CD4-positive, alpha-beta T cell treated with Interleukin-21 for 1 hour (primary cell): ENCODE results near the gene OR10C1.
"Not testable (repeated sequence)": the region's sequence is repeated elsewhere in the genome, so short reads cannot be mapped to it uniquely, and the experiment has no call there.

ENCODE experiments used
- DNase-seq: peaks from one replicate; pipeline ENCODE4 v3.0.0-alpha.2; 2020

The OR10C1 gene

GRCh38 chr6:29439006-29439405, at the start of gene OR10C1:
Gene OR10C1 (plus strand): TSS chr6:29439306. CDS start chr6:29440016, 710 bp downstream.
- DNase-seq = no peak

DNA sequence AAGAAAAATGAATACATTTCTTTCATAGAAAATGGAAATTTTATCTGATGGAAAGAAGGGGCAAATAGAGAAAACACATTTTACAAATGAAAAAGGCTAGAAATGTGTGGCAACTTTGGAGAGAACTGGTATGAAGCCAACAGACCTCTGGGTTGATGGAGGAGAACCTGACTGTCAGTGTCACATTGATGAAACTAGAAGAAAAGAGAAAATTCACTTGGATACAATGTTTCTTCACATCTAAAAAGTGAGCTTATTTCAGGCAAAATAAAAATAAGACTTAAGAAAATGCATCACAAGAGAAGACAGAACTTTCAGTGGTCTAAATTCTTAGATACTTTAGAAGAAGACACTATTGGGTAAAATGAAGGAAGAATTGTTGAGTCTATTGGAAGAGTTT, 43.8 kb upstream of the OR10C1 start, which contains the start of gene OR12D2:
Gene OR12D2, plus strand, starts transcription at position 301 of the 400 bp plus-strand sequence. CDS start 1,069 bp downstream, outside the sequence.
- no peak for DNase-seq

- no peak for DNase-seq
Measured at GRCh38 chr6:29399525-29399924, 39.6 kb upstream of the OR10C1 start.

- DNase-seq = no peak
Measured at GRCh38 chr6:29403801-29404200, 35.3 kb upstream of the OR10C1 start.

DNA sequence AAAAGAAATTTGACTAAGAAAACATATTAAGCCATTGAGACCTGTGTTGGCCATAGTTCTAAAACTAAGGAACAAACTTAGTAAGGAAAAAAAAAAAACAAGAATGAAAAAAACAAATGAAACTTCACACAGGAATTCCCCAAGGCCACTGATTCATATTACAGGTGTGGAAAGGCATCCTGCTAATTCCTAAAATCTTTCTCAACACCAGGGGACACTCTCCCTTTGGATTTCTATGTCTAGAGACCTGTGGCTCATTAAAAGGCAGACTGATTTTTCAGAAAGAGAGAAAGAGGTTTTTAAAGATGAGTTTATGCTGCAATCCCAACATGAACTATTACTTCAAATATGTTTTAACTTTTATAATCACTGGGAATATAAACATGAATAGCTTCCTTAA, 24.5 kb upstream of the OR10C1 start, which contains the start of gene OR12D1:
Gene OR12D1, plus strand, starts transcription at position 341 of the 400 bp plus-strand sequence.
- DNase-seq = no peak

DNA sequence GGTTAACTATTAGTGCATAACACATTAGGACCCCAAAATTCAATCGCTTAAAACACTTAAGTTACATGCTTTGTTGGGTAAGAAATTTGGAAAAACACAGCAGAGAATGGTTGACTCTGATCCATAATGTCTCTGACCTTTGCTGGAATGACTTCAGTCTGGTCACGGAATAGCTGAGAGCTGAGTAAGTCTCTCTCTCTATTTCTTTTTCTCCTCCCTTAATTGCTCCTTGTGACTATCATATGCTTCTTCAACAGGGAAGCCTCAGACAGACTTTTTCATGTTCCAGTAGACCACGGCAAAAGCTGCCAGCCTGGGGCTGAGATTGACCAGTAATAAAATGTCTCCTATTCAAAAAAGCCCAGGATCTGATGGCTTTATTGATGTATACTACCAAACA, 19.6 kb upstream of the OR10C1 start:
- DNase-seq = no peak

- no peak for DNase-seq
Measured at GRCh38 chr6:29424168-29424567, 14.9 kb upstream of the OR10C1 start.

- no peak for DNase-seq
Measured at GRCh38 chr6:29424575-29424974, 14.5 kb upstream of the OR10C1 start.

GRCh38 chr6:29425075-29425474, 14.0 kb upstream of the OR10C1 start:
- no peak for DNase-seq

GRCh38 chr6:29426654-29427053, 12.5 kb upstream of the OR10C1 start:
- no peak for DNase-seq

- DNase-seq = not testable (repeated sequence)
Measured at GRCh38 chr6:29436730-29437129, 2.4 kb upstream of the OR10C1 start.

- no peak for DNase-seq
Measured at GRCh38 chr6:29442719-29443118, 3.6 kb downstream of the OR10C1 start.

DNA sequence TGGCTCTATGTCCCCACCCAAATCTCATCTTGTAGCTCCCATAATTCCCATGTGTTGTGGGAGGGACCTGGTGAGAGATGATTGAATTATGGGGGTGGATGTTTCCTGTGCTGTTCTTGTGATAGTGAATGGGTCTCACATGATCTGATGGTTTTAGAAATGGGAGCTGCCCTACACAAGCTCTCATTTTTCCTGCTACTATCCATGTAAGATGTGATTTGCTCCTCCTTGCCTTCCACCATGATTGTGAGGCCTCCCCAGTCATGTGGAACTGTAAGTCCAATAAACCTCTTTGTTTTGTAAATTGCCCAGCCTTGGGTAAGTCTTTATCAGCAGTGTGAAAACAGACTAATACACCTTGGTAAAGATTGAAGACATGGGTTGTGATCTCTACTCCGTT, 4.9 kb downstream of the OR10C1 start:
- not testable (repeated sequence) for DNase-seq

DNA sequence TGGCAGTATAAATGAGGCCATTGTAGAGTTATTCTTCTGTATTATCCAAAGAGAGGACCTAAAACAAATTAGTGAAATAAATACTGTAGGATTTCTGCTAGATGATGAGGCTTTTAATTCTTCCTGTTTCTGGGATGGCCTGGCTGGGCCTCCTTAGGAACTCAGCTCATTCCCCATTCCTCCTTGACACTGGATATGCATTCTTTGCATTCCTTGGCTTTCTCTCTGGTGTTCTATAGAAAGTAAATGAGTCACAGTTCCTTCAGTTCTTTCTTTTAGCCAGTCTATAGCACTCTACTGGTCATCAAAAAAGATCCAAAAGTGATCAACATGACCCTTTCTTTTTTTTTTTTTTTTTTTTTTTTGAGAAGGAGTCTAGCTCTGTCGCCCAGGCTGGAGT, 8.6 kb downstream of the OR10C1 start:
- DNase-seq = no peak

DNA sequence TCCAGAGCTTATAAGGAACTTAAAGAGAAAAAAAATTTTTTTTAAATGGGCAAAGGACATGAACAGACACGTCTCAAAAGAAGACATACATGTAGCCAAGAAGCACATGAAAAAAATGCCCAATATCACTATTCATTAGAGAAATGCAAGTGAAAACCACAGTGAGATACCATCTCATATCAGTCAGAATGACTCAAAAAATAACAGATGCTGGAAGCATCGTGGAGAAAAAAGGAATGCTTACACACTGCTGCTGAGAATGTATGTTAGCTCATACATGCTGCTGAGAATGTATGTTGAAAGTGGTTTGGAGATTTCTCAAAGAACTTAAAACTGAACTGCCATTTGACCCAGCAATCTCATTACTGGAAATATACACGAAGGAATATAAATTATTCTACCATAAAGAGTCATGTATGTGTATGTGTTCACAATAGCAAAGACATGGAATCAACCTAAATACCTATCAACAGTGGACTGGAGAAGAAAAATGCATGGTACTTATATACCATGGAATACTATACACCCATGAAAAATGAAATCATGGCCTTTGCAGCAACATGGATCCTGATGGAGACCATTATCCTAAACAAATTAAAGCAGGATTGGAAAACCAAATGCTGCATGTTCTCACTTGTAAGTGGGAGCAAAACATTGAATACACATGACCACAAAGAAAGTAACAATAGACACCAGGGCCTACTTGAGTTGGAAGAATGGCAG, 12.5 kb downstream of the OR10C1 start:
- no peak for DNase-seq

GRCh38 chr6:29456971-29457370, 17.9 kb downstream of the OR10C1 start, which contains the start of the genes OR11A1 and OR2H1:
Gene OR11A1 (minus strand): TSS chr6:29457071. CDS start chr6:29427641, 29,430 bp downstream.
Gene OR2H1 (plus strand): TSS chr6:29457155. CDS start chr6:29461770, 4,615 bp downstream.
- DNase-seq = no peak

DNA sequence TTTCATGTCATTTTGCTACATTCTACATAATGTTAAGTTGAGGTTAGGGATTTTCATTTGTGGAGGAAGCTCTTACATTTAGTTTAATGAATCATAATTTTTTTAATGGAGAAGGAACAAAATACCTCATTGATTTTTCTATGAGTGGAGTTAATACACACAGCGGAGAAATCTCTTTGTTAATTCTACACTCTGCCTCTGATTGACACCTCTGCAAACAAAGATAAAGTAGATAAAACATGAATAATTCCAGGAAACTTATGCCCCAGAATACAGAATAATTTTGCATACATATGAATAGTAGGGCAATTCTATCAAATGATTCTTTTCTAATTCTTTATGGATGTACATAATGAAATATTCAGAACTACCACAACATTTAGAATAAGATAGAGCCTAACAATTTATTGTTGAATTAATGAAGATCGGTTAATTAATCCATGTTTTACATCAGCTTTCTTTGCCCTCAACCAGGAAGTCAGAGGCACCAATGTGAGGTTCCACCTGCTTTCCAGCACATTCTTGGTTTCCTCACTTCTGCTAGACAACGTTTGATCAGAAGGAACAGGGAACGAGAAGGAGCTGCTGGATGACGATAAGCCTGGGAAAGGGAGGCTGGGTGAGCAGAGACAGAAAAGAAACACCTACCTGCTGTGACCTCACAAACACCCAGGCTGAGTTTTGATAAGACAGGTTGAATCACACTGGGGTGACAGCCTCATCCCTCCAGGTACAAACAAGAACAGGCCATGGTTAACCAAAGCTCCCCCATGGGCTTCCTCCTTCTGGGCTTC, 22.1 kb downstream of the OR10C1 start:
- no peak for DNase-seq

DNA sequence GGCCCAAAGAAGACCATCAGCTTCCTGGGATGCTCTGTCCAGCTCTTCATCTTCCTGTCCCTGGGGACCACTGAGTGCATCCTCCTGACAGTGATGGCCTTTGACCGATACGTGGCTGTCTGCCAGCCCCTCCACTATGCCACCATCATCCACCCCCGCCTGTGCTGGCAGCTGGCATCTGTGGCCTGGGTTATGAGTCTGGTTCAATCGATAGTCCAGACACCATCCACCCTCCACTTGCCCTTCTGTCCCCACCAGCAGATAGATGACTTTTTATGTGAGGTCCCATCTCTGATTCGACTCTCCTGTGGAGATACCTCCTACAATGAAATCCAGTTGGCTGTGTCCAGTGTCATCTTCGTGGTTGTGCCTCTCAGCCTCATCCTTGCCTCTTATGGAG, 22.9 kb downstream of the OR10C1 start:
- DNase-seq = no peak

GRCh38 chr6:29465279-29465678, 26.2 kb downstream of the OR10C1 start:
- no peak for DNase-seq

DNA sequence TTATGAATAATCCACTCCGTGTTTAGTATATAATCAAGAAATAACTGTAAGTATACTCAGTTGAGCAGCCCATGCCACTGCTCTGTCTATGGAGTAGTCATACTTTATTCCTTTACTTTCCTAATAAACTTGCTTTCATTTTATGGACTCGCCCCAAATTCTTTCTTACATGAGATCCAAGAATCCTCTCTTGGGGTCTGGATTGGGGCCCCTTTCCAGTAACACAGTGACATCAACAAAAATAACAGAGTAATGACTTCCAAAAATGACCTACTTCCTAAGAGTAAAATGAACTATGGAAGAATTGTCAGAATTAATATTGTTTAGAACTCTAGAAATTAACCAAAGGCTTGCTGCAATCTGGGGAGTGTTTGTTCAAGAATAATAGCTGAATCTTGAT, 26.7 kb downstream of the OR10C1 start:
- DNase-seq = no peak

DNA sequence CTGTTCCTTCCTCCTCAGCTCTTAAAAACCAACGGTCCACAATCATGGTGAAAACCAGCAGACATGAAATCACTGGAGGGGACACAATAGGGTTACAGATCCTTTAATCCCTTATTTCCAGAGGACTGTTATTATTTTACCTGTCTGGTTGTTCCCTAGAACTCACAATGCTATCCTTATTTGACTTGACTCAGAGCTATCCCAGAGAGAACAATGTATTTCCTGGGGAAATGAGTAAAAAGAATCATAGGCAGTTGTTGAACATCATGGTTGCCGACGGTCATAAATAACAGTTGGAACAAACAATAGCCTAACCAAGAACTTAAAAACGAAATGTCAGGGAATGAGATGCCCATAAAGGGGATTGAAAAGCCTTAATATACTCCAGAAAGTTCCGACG, 27.1 kb downstream of the OR10C1 start:
- DNase-seq = no peak

DNA sequence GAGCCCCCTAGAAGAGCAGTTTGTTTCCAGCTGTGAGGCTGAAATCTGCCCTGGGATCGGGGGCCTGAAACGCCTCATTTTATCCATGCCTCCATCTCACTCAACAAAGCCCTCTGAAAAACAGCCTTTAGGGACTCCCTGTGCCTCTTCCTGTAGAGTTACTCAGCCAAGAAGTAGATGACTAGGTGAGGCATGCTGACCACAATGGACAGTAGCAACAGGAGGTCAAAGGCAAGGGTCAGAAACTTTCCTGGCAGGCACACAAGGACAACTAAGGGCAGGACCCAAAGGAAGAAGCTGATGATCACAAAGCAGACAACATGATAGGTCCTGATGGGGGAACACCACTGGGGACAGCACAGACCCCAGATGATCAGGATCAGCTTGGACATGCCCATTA, 35.9 kb downstream of the OR10C1 start:
- no peak for DNase-seq

DNA sequence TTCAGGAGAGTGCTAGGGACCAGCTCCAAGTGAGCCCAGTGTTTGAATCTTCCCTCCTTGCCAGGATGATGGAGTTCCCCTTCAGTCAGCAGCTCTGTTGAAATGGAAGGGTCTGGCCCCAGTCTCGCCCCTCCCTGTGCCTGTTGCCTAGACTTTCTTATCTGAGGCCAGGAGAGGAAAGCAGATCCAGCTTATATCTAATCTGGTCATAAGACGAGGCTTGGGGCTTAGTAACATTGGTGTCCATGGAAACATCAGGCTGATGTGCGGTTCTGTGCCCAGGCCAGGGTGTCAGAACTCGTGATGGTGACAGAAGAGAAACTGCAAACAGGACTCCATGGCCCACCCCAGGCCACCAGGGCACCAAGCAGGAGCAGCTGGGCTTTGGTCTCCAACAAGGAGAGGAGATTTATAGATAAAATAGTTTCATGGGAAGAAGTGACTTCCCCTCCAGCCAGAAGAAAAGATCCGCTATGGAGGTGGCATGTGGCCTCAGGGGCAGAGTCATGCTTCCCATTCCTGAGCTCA, 38.9 kb downstream of the OR10C1 start:
- DNase-seq = no peak

- DNase-seq = no peak
Measured at GRCh38 chr6:29478740-29479139, 39.6 kb downstream of the OR10C1 start.
